Endothelial cell (in vitro differentiated cells): ENCODE data around the gene WDR7. TPM values are rescaled to one million over a fixed set of nuclear protein-coding genes. Genes with fewer than 3 reads are reported as not detected.
A peak's percentile ranks its signal among the peaks of the same experiment; 100 is the strongest.

ENCODE experiments used
- DNase-seq: peaks from one replicate; pipeline ENCODE4 v3.0.0; 2021; ENCODE audit warnings: low spot score
- H3K27ac Mint-ChIP-seq: one replicate; pipeline ENCODE4 v1.8.0; 2021; ENCODE audit warnings: mixed read lengths, inconsistent platforms; ENCODE audit not compliant: unreplicated experiment
- H3K27me3 Mint-ChIP-seq: one replicate; pipeline ENCODE4 v1.8.0; 2021; ENCODE audit warnings: mild to moderate bottlenecking, moderate library complexity, mixed read lengths, inconsistent platforms; ENCODE audit not compliant: unreplicated experiment
- H3K36me3 Mint-ChIP-seq: one replicate; pipeline ENCODE4 v1.8.0; 2021; ENCODE audit warnings: mild to moderate bottlenecking, low read depth, mixed read lengths, inconsistent platforms; ENCODE audit not compliant: unreplicated experiment
- H3K4me1 Mint-ChIP-seq: one replicate; pipeline ENCODE4 v1.8.0; 2021; ENCODE audit warnings: mild to moderate bottlenecking, mixed read lengths, inconsistent platforms; ENCODE audit not compliant: unreplicated experiment
- H3K4me3 Mint-ChIP-seq: one replicate; pipeline ENCODE4 v1.8.0; 2021; ENCODE audit warnings: mild to moderate bottlenecking, mixed read lengths, inconsistent platforms; ENCODE audit not compliant: unreplicated experiment
- H3K9me3 Mint-ChIP-seq: one replicate; pipeline ENCODE4 v1.8.0; 2021; ENCODE audit warnings: mixed read lengths, inconsistent platforms; ENCODE audit not compliant: unreplicated experiment
- long read RNA-seq: library from polyadenylated mRNA; unstranded; transcript quantifications from one replicate; pipeline ENCODE4 v2.0.0, GENCODE V29; 2020; ENCODE audit not compliant: unreplicated experiment
- total RNA-seq: library from RNA; stranded (reverse); fragmentation: NEBNext Ultra II Directional; extraction: Animal tissue kit (Norgen Biotek cat#: 25700); gene quantifications from one replicate; pipeline ENCODE4 v1.2.1, GENCODE V29; 2021; ENCODE audit not compliant: unreplicated experiment
- TF ChIP-seq, protein P1 (sequence below): fragments of 200-600 bp; sonication (generic); IDR thresholded peaks from one replicate; pipeline ENCODE4 v1.5.0; 2021; ENCODE audit warnings: antibody characterized with exemption; ENCODE audit not compliant: unreplicated experiment

Gene WDR7
- total RNA-seq, result 42.0 TPM
- long read RNA-seq, partial matches to known transcripts, result 3 of 3 reads
- long read RNA-seq, other reads (novel, unspliced or antisense), result 0 of 3 reads

DNA sequence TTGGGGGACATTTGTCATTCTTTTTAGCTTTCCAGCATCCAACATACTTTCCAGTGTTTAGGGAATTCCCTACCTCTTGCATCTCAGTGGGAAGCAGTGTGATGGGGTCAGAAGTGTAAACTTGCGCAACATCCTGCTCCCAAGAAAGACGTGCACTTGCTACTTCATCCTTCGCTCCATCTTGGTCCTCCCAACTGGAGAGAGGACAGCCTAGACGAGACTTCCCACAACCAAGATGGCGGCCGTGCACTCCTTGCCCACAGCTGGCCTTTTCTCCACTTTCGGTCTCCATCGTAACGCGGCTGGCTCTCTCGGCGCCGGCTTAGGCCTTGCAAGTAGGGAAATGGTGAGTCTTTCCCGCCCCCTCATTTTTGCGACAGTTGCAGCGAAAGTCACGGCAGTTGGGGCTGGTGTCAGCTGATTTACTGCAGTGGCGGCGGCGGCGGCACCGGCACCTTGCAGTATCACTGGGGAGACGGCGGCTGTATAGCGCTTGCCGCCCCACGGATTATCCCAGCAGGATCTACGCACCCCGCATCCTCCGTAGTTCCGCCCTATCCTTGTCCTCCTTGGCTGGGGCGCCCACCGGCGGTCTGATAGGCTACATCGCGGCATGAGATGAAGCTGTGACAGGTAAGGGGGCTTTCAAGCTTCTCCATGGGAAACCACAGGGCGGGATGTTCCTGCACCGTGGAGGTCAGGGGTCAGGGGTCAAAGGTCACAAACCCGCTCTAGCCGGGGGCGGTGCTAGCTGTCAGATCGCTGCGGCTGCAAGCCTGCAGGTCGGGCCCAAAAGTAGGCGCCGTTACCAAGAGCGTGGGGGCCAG lies at the start of gene WDR7:
Gene WDR7, plus strand, starts transcription at position 416 of the 827 bp plus-strand sequence. CDS start 21,157 bp downstream, outside the sequence.
- peak; percentile 90 for DNase-seq
- TF ChIP-seq, protein P1, sequence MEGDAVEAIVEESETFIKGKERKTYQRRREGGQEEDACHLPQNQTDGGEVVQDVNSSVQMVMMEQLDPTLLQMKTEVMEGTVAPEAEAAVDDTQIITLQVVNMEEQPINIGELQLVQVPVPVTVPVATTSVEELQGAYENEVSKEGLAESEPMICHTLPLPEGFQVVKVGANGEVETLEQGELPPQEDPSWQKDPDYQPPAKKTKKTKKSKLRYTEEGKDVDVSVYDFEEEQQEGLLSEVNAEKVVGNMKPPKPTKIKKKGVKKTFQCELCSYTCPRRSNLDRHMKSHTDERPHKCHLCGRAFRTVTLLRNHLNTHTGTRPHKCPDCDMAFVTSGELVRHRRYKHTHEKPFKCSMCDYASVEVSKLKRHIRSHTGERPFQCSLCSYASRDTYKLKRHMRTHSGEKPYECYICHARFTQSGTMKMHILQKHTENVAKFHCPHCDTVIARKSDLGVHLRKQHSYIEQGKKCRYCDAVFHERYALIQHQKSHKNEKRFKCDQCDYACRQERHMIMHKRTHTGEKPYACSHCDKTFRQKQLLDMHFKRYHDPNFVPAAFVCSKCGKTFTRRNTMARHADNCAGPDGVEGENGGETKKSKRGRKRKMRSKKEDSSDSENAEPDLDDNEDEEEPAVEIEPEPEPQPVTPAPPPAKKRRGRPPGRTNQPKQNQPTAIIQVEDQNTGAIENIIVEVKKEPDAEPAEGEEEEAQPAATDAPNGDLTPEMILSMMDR, result no peak
- no peaks in the 10 kb centered on the region for H3K9me3 Mint-ChIP-seq
- no peaks in the 10 kb centered on the region for H3K27me3 Mint-ChIP-seq
- no peaks in the 10 kb centered on the region for H3K36me3 Mint-ChIP-seq
- peak within 1 kb of the TSS; percentile 94 for H3K4me3 Mint-ChIP-seq
- H3K4me1 Mint-ChIP-seq, result peaks cover 8% of the 10 kb centered on the region
- H3K27ac Mint-ChIP-seq, result peak within 1 kb of the TSS; percentile 61

DNA sequence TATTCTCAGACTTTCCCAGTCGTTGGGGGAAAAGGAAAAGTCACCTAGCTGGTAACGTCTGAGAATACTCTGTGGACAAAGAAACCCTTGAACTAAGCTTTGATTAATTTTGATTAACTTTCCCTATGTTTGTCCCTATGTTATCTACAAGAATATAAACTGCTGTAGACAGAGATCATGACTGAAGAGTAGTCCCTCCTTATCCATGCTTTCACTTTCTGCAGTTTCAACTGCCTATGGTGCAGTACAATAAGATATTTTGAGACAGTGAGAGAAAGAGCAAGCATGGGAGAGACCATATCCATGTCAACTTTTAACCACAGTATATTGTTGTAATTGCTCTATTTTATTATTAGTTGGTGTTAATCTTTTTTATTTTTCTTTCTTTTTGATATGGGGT lies 44.5 kb upstream of the WDR7 start:
- H3K4me1 Mint-ChIP-seq, result no peaks in the 10 kb centered on the region
- TF ChIP-seq, protein P1, result no peak

DNA sequence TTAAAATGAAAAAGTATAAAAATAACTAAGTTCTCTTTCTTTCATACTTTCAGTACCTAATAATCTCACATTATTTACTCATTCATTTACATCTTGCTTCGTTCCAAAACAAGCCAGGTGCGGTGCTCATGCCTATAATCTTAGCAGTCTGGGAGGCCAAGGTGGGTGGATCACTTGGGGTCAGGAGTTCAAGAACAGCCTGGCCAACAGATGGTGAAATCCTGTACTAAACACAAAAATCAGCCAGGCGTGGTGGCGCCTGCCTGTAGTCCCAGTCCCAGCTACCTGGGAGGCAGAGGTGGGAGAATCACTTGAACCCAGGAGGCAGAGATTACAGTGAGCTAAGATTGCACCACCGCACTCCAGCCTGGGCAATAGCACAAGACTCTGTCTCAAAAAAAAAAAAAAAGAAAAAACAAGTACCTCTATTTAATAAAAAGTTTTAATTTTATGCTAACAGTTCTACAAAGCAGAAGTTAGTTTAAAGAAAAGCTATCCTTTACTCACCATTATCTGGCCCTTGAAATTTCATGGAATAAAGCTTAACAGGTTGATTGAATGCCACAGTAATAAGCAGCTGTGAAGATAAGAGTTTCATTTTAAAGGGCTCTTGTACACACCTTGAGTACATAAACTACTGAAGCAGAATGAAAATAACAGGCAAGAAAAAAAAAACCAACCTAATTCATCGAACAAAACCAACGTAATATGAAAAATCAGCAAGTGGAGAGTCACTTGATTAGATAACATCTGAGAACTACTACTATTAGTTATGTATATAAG lies 35.2 kb upstream of the WDR7 start:
- DNase-seq, result no peak
- H3K27ac Mint-ChIP-seq, result no peak overlapping the region
- no peaks in the 10 kb centered on the region for H3K4me1 Mint-ChIP-seq
- H3K27me3 Mint-ChIP-seq, result no peaks in the 10 kb centered on the region
- TF ChIP-seq, protein P1, result no peak
- H3K9me3 Mint-ChIP-seq, result no peaks in the 10 kb centered on the region
- no peak overlapping the region for H3K4me3 Mint-ChIP-seq
- H3K36me3 Mint-ChIP-seq, result peaks cover 3% of the 10 kb centered on the region

More for the DNA sequence above, 44.5 kb upstream of the WDR7 start:
- DNase-seq, result no peak
- peaks cover 6% of the 10 kb centered on the region for H3K36me3 Mint-ChIP-seq
- H3K9me3 Mint-ChIP-seq, result no peaks in the 10 kb centered on the region
- no peak overlapping the region for H3K4me3 Mint-ChIP-seq
- no peak overlapping the region for H3K27ac Mint-ChIP-seq
- no peaks in the 10 kb centered on the region for H3K27me3 Mint-ChIP-seq

DNA sequence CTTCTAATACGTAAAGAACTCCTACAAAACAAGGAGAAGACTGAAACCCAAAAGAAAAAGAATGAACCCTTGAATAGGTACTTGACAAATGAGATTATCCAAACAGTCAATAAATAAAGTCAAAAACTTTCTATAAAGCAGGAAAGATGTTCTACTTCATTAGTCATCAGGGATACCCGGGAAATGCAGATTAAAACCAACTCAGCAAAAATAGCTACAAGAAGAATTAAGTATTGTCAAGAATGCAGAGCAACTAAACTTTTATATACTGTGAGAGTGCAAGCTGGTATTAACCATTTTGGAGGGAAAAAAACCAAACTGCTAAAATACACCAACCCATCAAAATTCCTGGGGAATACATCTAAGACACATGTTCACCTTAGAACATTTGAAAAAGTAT lies 23.2 kb upstream of the WDR7 start:
- Mint-ChIP-seq H3K4me1 (no peaks in the 10 kb centered on the region), H3K36me3 (no peaks in the 10 kb centered on the region), H3K27ac (no peak overlapping the region), H3K27me3 (no peaks in the 10 kb centered on the region), H3K4me3 (no peak overlapping the region), H3K9me3 (no peaks in the 10 kb centered on the region)
- TF ChIP-seq, protein P1, result no peak
- no peak for DNase-seq
